A549 (cell line): ENCODE data around the gene MRRF. TPM values are rescaled to one million over a fixed set of nuclear protein-coding genes. Genes with fewer than 3 reads are reported as not detected.
A peak's percentile ranks its signal among the peaks of the same experiment; 100 is the strongest.

Experiments
- ATAC-seq, 2 experiments: fragments of 200-7000 bp in 1 of 2; fragments of >200 bp in 1 of 2; cut with Nextera tagmentation in 1 of 2; cut with Tn5 transposase in 1 of 2; 3 replicates each; pipeline versions ENCODE4 v1.8.0 to v1.9.1; 2018 to 2020; ENCODE audit warnings: mild to moderate bottlenecking in 1 of 2, moderate library complexity in 1 of 2
- CTCF ChIA-PET: fragments of 300-600 bp; sonication (Branson Sonifier 250); formaldehyde crosslinking; extraction: SDS; loops from one replicate; lab custom pipeline; 2021; ENCODE audit warnings: antibody characterized with exemption, inconsistent platforms; lab: Yijun Ruan, JAX
- POLR2A ChIA-PET: fragments of 350-600 bp; formaldehyde crosslinking; extraction: SDS; loops from one replicate; lab custom pipeline; 2021; ENCODE audit warnings: antibody characterized with exemption, inconsistent platforms; lab: Yijun Ruan, JAX
- DNase-seq, 2 experiments: peaks; one replicate each; pipeline versions ENCODE4 v3.0.0 to v3.0.0-alpha.2; 2011 to 2016; ENCODE audit warnings: low read depth in 1 of 2, low spot score in 1 of 2
- FAIRE-seq: peaks from 2 replicates; lab custom pipeline; 2011; peaks lifted over from hg19 to GRCh38; lab: Jason Lieb, UNC
- H3K27ac ChIP-seq, 2 experiments: fragments of >200 bp; sonication (Bioruptor Twin); formaldehyde crosslinking; 3 replicates each; pipeline ENCODE4 v1.5.1; 2016 to 2017
- H3K4me1 ChIP-seq: fragments of >200 bp; sonication (Bioruptor Twin); formaldehyde crosslinking; 3 replicates; pipeline ENCODE4 v1.6.1; 2016
- H3K4me2 ChIP-seq: fragments of >200 bp; sonication (Bioruptor Twin); formaldehyde crosslinking; 3 replicates; pipeline ENCODE4 v1.6.1; 2016
- H3K4me3 ChIP-seq: fragments of >200 bp; sonication (Bioruptor Twin); formaldehyde crosslinking; 3 replicates; pipeline ENCODE4 v1.5.1; 2016
- H3K9me3 ChIP-seq: fragments of >200 bp; sonication (Bioruptor Twin); formaldehyde crosslinking; 3 replicates; pipeline ENCODE4 v1.6.1; 2016
- HDAC2 ChIP-seq: fragments of 200-600 bp; sonication (generic); IDR thresholded peaks from 2 replicates; pipeline ENCODE4 v1.6.1; 2016
- ZC3H11A ChIP-seq: fragments of 450-650 bp; IDR thresholded peaks from 2 replicates; pipeline ENCODE4 v1.6.1; 2014; ENCODE audit warnings: antibody characterized with exemption, mild to moderate bottlenecking
- WGBS: methylation state at CpG from one replicate; pipeline ENCODE4 v1.1.6; 2017; ENCODE audit errors: missing lambda C conversion rate; 5-methylcytosine and 5-hydroxymethylcytosine counted together
- polyA plus RNA-seq, 4 experiments: library from polyadenylated mRNA; depleted of rRNA in 3 of 4; stranded (reverse); fragments of >200 nt; fragmentation: RNase III in 1 of 4; extraction: RNeasy Plus Mini Kit Qiagen cat#74134 plus additional on column Dnase treatment in 1 of 4; gene quantifications; 2 replicates in 3 of 4; 3 replicates in 1 of 4; pipeline ENCODE4 v1.2.3, GENCODE V29; 2011 to 2017
- small RNA-seq, 6 experiments: library from RNA; depleted of rRNA; stranded (forward); fragments of <200 nt; gene quantifications; one replicate each; pipeline ENCODE3, GENCODE V24; 2012

MRRF gene
- polyA plus RNA-seq, 2 of the 4 experiments (the other 2 are of a cell fraction) = 63.6 to 107 TPM

DNA sequence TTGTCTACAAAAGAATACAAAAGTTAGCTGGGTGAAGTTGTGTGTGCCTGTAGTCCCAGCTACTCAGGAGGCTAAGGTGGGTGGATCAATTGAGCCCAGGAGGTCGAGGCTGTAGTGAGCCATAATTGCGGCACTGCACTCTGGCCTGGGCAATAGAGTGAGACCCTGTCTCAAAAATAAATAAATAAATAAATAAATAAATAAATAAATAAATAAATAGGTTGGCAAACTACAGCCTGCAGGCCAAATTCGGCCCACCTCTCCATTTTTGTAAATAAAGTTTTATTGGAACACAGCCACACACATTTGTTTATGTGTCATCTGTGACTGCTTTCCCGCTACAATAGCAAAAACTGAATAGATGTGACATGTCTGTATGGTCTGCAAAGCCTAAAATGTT is 115.6 kb downstream of the MRRF start:
- CTCF ChIA-PET = interaction anchor here (0.6 to 1.6 kb wide), 2 partner anchors 24 to 301 kb away, joined by 3 read pairs; no protein-coding TSS in a partner anchor
- H3K4me3 ChIP-seq = no peak overlapping the region
- peaks cover 11% of the 10 kb centered on the region for H3K9me3 ChIP-seq
- peaks cover 43% of the 10 kb centered on the region for H3K4me1 ChIP-seq
- POLR2A ChIA-PET = no interaction called here
- no peak for ATAC-seq
- FAIRE-seq = no peak
- 83% methylated on average over 4 of the region's 4 CpGs for WGBS
- TF ChIP-seq ZC3H11A (peak; percentile 85), HDAC2 (no peak)
- DNase-seq = no peak
- H3K4me2 ChIP-seq = no peak overlapping the region
- H3K27ac ChIP-seq = no peak overlapping the region

Small RNA genes lying within 50 kb of the gene (small RNA-seq; reads per million reads assigned to genes)
- gene AL162424.1 = 0 reads per million in 6 experiments

Other genes starting within 250 kb of the MRRF start
- 2.6 and 3.0 TPM in 2 replicates for gene TTLL11, start 171.6 kb upstream of the MRRF start, polyA plus RNA-seq (2011; rRNA removed)
- 1.8 to 2.7 TPM (median 1.9 TPM) in 3 replicates for gene TTLL11, start 171.6 kb upstream of the MRRF start, polyA plus RNA-seq (2017; fragmentation: RNase III; extraction: RNeasy Plus Mini Kit Qiagen cat#74134 plus additional on column Dnase treatment)
- gene NDUFA8, start 105.1 kb upstream of the MRRF start, polyA plus RNA-seq (2011; rRNA removed) = 94.9 and 120 TPM in 2 replicates
- 145 to 148 TPM (median 147 TPM) in 3 replicates for gene NDUFA8, start 105.1 kb upstream of the MRRF start, polyA plus RNA-seq (2017; fragmentation: RNase III; extraction: RNeasy Plus Mini Kit Qiagen cat#74134 plus additional on column Dnase treatment)
- 0.17 TPM in 1 of 2 replicates, not detected in the other for gene MORN5, start 105.0 kb upstream of the MRRF start, polyA plus RNA-seq (2011; rRNA removed)
- 0.18 TPM in 1 of 3 replicates, not detected in the others for gene MORN5, start 105.0 kb upstream of the MRRF start, polyA plus RNA-seq (2017; fragmentation: RNase III; extraction: RNeasy Plus Mini Kit Qiagen cat#74134 plus additional on column Dnase treatment)
- 0.26 and 0.29 TPM in 2 replicates for gene LHX6, start 35.9 kb upstream of the MRRF start, polyA plus RNA-seq (2011; rRNA removed)
- gene LHX6, start 35.9 kb upstream of the MRRF start, polyA plus RNA-seq (2017; fragmentation: RNase III; extraction: RNeasy Plus Mini Kit Qiagen cat#74134 plus additional on column Dnase treatment) = 0.14 to 0.38 TPM (median 0.20 TPM) in 3 replicates
- 41.1 and 52.3 TPM in 2 replicates for gene RBM18, start within 50 bp of the MRRF start, polyA plus RNA-seq (2011; rRNA removed)
- gene RBM18, start within 50 bp of the MRRF start, polyA plus RNA-seq (2017; fragmentation: RNase III; extraction: RNeasy Plus Mini Kit Qiagen cat#74134 plus additional on column Dnase treatment) = 13.3 to 13.8 TPM (median 13.5 TPM) in 3 replicates
- gene PTGS1, start 106.1 kb downstream of the MRRF start, polyA plus RNA-seq (2011; rRNA removed) = 0.41 and 0.49 TPM in 2 replicates
- gene PTGS1, start 106.1 kb downstream of the MRRF start, polyA plus RNA-seq (2017; fragmentation: RNase III; extraction: RNeasy Plus Mini Kit Qiagen cat#74134 plus additional on column Dnase treatment) = 0.77 to 1.6 TPM (median 1.0 TPM) in 3 replicates
- gene OR1J1, start 213.0 kb downstream of the MRRF start, polyA plus RNA-seq (2011; rRNA removed) = not detected in 2 replicates
- not detected in 3 replicates for gene OR1J1, start 213.0 kb downstream of the MRRF start, polyA plus RNA-seq (2017; fragmentation: RNase III; extraction: RNeasy Plus Mini Kit Qiagen cat#74134 plus additional on column Dnase treatment)
- 0.17 and 0.21 TPM in 2 replicates for gene OR1J2, start 245.9 kb downstream of the MRRF start, polyA plus RNA-seq (2011; rRNA removed)
- gene OR1J2, start 245.9 kb downstream of the MRRF start, polyA plus RNA-seq (2017; fragmentation: RNase III; extraction: RNeasy Plus Mini Kit Qiagen cat#74134 plus additional on column Dnase treatment) = 0.09 to 0.21 TPM in 2 of 3 replicates, not detected in the other